Naive thymus-derived CD8-positive, alpha-beta T cell (primary cell): Measurements from ENCODE around the gene CTBP1. TPM values are rescaled to one million over a fixed set of nuclear protein-coding genes. Genes with fewer than 3 reads are reported as not detected.
A peak's percentile ranks its signal among the peaks of the same experiment; 100 is the strongest.

ENCODE experiments used
- ATAC-seq, 2 donors: fragments of 150-1000 bp; cut with Tn5 transposase in 1 of 2; sonication (Bioruptor Pico), chemical (Tn5 transposase) in 1 of 2; 1 replicate in 1 of 2; 2 replicates in 1 of 2; pipeline ENCODE4 v1.10.0; 2021; ENCODE audit warnings: mild to moderate bottlenecking in 2 of 2, moderate library complexity in 2 of 2
- POLR2A ChIA-PET: fragments of 350-600 bp; sonication (Branson Sonifier 250); formaldehyde crosslinking; loops from one replicate; lab custom pipeline; 2021; ENCODE audit warnings: antibody characterized with exemption; lab: Charles Lee
- DNase-seq, 10 donors: peaks; one replicate each; pipeline versions ENCODE4 v3.0.0 to v3.0.0-alpha.2; 2020 to 2022
- H3K27ac Mint-ChIP-seq, 10 donors: one replicate each; pipeline ENCODE4 v1.8.0; 2020 to 2022; ENCODE audit warnings: mild to moderate bottlenecking in 10 of 10, mixed read lengths in 10 of 10, moderate library complexity in 4 of 10, inconsistent platforms in 1 of 10
- H3K27me3 Mint-ChIP-seq, 5 donors: one replicate each; pipeline ENCODE4 v1.8.0; 2021 to 2022; ENCODE audit warnings: mixed read lengths in 5 of 5
- H3K36me3 Mint-ChIP-seq, 3 donors: one replicate each; pipeline ENCODE4 v1.8.0; 2020 to 2022; ENCODE audit warnings: mixed read lengths in 3 of 3, mild to moderate bottlenecking in 2 of 3, inconsistent platforms in 1 of 3
- H3K4me1 Mint-ChIP-seq, 4 donors: one replicate each; pipeline ENCODE4 v1.8.0; 2021 to 2022; ENCODE audit warnings: mixed read lengths in 4 of 4
- H3K4me3 Mint-ChIP-seq, 10 donors: one replicate each; pipeline ENCODE4 v1.8.0; 2020 to 2022; ENCODE audit warnings: mild to moderate bottlenecking in 10 of 10, mixed read lengths in 10 of 10, moderate library complexity in 6 of 10, inconsistent platforms in 1 of 10
- H3K9me3 Mint-ChIP-seq, 9 donors: one replicate each; pipeline ENCODE4 v1.8.0; 2020 to 2022; ENCODE audit warnings: mixed read lengths in 9 of 9, mild to moderate bottlenecking in 3 of 9, inconsistent platforms in 1 of 9, moderate library complexity in 1 of 9
- polyA plus RNA-seq, 3 donors: library from polyadenylated mRNA; unstranded; fragments of 300-500 nt; fragmentation: Illumina TruSeq; gene quantifications; one replicate each; pipeline ENCODE4 v1.2.3, GENCODE V29; 2021
- total RNA-seq, 8 experiments: library from RNA in 2 of 8; stranded (reverse) in 2 of 8; gene quantifications; one replicate each; pipeline ENCODE4 v1.2.3 and lab custom pipeline; 2021 to 2026

CTBP1 gene
- total and polyA plus RNA-seq, 5 experiments from 2014 or later, result 51.0 to 193 (median 104) TPM

GRCh38 chr4:1208970-1209704, 39.8 kb downstream of the CTBP1 start:
- H3K36me3 Mint-ChIP-seq, result peaks cover 0 to 10% (median 0%) of the 10 kb centered on the region in 3 donors
- no peaks in the 10 kb centered on the region for H3K27me3 Mint-ChIP-seq
- POLR2A ChIA-PET, result interaction anchor here (0.5 kb wide), 1 partner anchor 113 kb away, joined by 4 read pairs; no protein-coding TSS in a partner anchor
- peak overlapping the region in 7 of 10 donors; percentile 17 to 63 (median 58) for H3K27ac Mint-ChIP-seq
- peak overlapping the region in 2 of 10 donors; percentile 46 to 55 for H3K4me3 Mint-ChIP-seq
- H3K9me3 Mint-ChIP-seq, result no peaks in the 10 kb centered on the region
- peaks cover 7 to 16% (median 9%) of the 10 kb centered on the region in 4 donors for H3K4me1 Mint-ChIP-seq
- DNase-seq (peak in 1 of 10 donors; percentile 62), ATAC-seq (no peak)

- Mint-ChIP-seq H3K4me1 (peaks cover 7 to 23% (median 12%) of the 10 kb centered on the region in 4 donors), H3K27me3 (no peaks in the 10 kb centered on the region), H3K27ac (peak overlapping the region in 6 of 10 donors; percentile 47 to 83 (median 58)), H3K9me3 (no peaks in the 10 kb centered on the region), H3K4me3 (peak overlapping the region in 7 of 10 donors; percentile 4 to 55 (median 46)), H3K36me3 (peaks cover 0 to 9% (median 0%) of the 10 kb centered on the region in 3 donors)
- peak; percentile 33 to 50 for ATAC-seq
- DNase-seq, result peak in 1 of 10 donors; percentile 63
- POLR2A ChIA-PET, result interaction anchor here (0.6 kb wide), 1 partner anchor 9 kb away, joined by 3 read pairs; no protein-coding TSS in a partner anchor
Observed at GRCh38 chr4:1208266-1208961, 40.5 kb downstream of the CTBP1 start.

DNA sequence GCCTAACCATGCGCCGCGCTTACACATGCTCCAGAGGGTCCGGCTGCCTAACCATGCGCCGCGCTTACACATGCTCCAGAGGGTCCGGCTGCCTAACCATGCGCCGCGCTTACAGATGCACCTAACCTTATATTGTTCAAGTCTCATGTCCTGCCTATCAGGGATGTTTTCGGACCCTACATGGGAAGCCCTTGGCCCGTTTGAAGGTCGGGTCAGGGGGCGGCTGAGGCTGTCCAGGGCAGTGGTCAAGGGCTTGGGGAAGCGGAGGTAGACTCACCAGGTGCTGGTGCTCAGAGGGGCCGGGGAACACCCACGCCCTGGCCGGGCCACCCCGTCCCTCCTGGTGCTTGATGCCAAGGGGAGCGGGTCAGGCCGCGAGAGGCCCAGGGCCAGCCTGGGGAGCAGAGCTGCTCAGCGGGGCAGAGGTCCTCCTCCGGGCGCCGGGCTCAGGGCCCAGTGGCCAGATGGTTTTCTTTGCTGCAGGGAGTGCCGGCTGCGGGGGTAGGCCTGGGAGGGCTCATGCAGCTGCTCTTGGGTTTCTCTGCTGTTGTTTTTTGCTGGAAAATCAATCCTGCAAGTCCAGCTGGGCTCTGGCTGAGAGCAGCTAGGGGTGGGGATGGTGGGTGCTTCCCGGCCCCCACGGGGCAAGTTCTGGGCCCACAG, 41.2 kb downstream of the CTBP1 start:
- no peak overlapping the region for H3K27ac Mint-ChIP-seq
- H3K4me1 Mint-ChIP-seq, result peaks cover 8 to 30% (median 18%) of the 10 kb centered on the region in 4 donors
- ATAC-seq (no peak), DNase-seq (peak in 1 of 10 donors; percentile 57)
- no peaks in the 10 kb centered on the region for H3K9me3 Mint-ChIP-seq
- no peak overlapping the region for H3K4me3 Mint-ChIP-seq
- peaks cover 0 to 8% (median 0%) of the 10 kb centered on the region in 3 donors for H3K36me3 Mint-ChIP-seq
- POLR2A ChIA-PET, result interaction anchor here (0.6 kb wide), 1 partner anchor 8 kb away, joined by 3 read pairs; no protein-coding TSS in a partner anchor
- H3K27me3 Mint-ChIP-seq, result no peaks in the 10 kb centered on the region

- Mint-ChIP-seq H3K9me3 (no peaks in the 10 kb centered on the region), H3K4me1 (peaks cover 10 to 36% (median 23%) of the 10 kb centered on the region in 4 donors), H3K27ac (no peak overlapping the region), H3K36me3 (peaks cover 0 to 8% (median 0%) of the 10 kb centered on the region in 3 donors), H3K4me3 (no peak overlapping the region), H3K27me3 (no peaks in the 10 kb centered on the region)
- peak in 1 of 10 donors; percentile 50 for DNase-seq
- ATAC-seq, result no peak
- POLR2A ChIA-PET, result no interaction called here
Observed at GRCh38 chr4:1207157-1207470, 41.8 kb downstream of the CTBP1 start.

DNA sequence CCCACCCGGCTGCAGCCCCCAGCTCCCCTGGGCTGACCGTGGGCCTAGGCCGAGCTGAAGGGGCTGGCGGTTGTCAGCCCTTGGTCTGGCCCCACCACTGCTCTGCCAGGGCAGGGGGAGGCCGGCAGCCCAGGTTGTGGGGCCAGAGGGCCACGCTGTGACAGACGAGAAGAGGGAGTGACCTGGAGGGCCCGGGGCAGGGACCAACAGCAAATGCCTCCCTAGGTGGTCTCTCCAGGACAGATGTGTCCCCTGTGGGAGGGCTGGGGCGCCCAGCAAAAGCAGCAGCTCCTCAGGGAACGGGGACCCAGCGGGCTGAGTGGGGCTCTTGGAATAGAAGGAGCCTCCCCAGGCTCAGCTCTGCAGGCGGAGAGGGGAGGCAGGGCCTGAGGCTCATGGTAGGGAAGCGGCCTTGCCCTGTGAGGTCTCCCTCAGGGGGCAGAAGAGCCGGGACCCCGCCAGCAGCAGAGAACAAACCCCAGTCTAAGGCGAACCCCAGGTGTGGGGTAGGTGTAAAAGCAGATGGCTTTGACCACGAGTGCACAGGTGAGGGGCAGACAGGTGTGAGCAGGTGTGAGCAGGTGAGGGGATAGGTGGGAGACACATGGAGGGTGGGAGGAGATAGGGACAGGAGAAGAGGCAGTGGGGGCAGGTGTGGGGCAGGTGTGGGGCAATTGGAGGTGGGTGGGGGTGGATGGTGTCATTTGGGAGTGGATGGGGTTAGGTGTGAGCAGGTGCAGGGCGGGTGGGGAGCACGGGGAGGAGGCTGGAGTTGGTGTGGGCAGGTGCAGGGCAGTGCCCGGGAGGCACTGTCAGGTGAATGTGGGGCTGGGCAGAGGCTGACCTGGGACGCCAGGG, 42.4 kb downstream of the CTBP1 start:
- no peaks in the 10 kb centered on the region for H3K9me3 Mint-ChIP-seq
- H3K4me3 Mint-ChIP-seq, result no peak overlapping the region
- H3K4me1 Mint-ChIP-seq, result peaks cover 14 to 42% (median 29%) of the 10 kb centered on the region in 4 donors
- H3K36me3 Mint-ChIP-seq, result peaks cover 0 to 2% (median 0%) of the 10 kb centered on the region in 3 donors
- H3K27ac Mint-ChIP-seq, result peak overlapping the region in 1 of 10 donors; percentile 43
- POLR2A ChIA-PET, result no interaction called here
- no peak for ATAC-seq
- H3K27me3 Mint-ChIP-seq, result no peaks in the 10 kb centered on the region
- DNase-seq, result peak in 2 of 10 donors; percentile 10 to 60

GRCh38 chr4:1205586-1206298, 43.2 kb downstream of the CTBP1 start:
- H3K27me3 Mint-ChIP-seq, result no peaks in the 10 kb centered on the region
- no peak for ATAC-seq
- POLR2A ChIA-PET, result interaction anchor here (0.8 kb wide), 1 partner anchor 18 kb away, joined by 6 read pairs; no protein-coding TSS in a partner anchor
- no peak overlapping the region for H3K4me3 Mint-ChIP-seq
- peak overlapping the region in 1 of 10 donors; percentile 72 for H3K27ac Mint-ChIP-seq
- DNase-seq, result peak in 2 of 10 donors; percentile 16 to 57
- H3K4me1 Mint-ChIP-seq, result peaks cover 14 to 48% (median 34%) of the 10 kb centered on the region in 4 donors
- H3K36me3 Mint-ChIP-seq, result no peaks in the 10 kb centered on the region
- no peaks in the 10 kb centered on the region for H3K9me3 Mint-ChIP-seq

DNA sequence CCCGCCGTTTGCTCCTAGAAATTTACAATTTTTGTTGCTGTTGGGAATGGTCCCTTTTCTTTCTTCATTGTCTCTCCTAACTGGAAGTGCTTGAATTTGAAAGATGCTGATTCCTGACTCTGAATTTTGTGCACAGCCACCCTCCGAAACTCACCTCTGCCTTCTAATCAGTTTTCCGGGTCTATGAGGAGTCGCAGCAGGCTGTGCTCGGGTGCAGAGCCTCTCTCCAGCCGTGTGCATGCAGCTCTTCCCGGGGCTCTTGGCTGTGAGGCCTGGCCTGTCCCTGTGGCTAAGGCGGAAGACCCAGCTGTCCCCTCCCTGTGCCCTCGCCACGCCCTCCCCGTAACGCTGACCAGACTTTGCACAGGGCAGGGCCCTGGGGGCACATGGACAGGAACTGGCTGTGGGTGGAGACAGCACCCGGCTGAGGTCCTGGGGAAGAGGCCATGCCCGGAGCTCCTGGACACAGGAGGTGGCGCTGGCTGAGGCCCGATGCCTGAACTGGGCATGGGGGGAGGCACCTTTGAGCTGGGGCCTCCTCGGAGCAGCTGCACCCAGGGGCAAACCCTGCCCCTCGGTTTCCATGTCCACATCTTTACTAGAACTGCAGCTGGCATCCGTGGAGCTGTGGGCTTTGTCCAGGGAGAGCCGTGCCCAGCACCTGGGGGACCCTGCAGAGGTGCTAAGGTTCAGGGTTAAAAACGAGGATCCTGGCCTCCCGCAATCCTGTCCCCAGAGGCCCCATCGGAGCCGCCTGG, 43.9 kb downstream of the CTBP1 start:
- H3K27ac Mint-ChIP-seq, result peak overlapping the region; percentile 4 to 99 (median 74)
- DNase-seq (peak in 2 of 10 donors; percentile 16 to 57), ATAC-seq (no peak)
- POLR2A ChIA-PET, result interaction anchor here (0.8 kb wide), 1 partner anchor 17 kb away, joined by 6 read pairs; no protein-coding TSS in a partner anchor
- peaks cover 14 to 55% (median 40%) of the 10 kb centered on the region in 4 donors for H3K4me1 Mint-ChIP-seq
- H3K27me3 Mint-ChIP-seq, result no peaks in the 10 kb centered on the region
- H3K36me3 Mint-ChIP-seq, result no peaks in the 10 kb centered on the region
- H3K4me3 Mint-ChIP-seq, result no peak overlapping the region
- H3K9me3 Mint-ChIP-seq, result no peaks in the 10 kb centered on the region

- H3K9me3 Mint-ChIP-seq, result no peaks in the 10 kb centered on the region
- no peaks in the 10 kb centered on the region for H3K27me3 Mint-ChIP-seq
- H3K36me3 Mint-ChIP-seq, result no peaks in the 10 kb centered on the region
- no peak for DNase-seq
- POLR2A ChIA-PET, result interaction anchor here (2.5 to 5.2 kb wide), 3 partner anchors 8 to 44 kb away, joined by 14 to 52 read pairs (median 26); partner anchors contain the start of gene CTBP1
- ATAC-seq, result no peak
- peak overlapping the region in 3 of 10 donors; percentile 39 to 74 (median 46) for H3K4me3 Mint-ChIP-seq
- H3K4me1 Mint-ChIP-seq, result peaks cover 14 to 58% (median 46%) of the 10 kb centered on the region in 4 donors
- H3K27ac Mint-ChIP-seq, result peak overlapping the region; percentile 72 to 99 (median 95)
Observed at GRCh38 chr4:1204286-1204827, 44.6 kb downstream of the CTBP1 start.

- H3K4me1 Mint-ChIP-seq, result peaks cover 11 to 57% (median 45%) of the 10 kb centered on the region in 4 donors
- no peaks in the 10 kb centered on the region for H3K27me3 Mint-ChIP-seq
- H3K36me3 Mint-ChIP-seq, result peaks cover 0 to 5% (median 2%) of the 10 kb centered on the region in 3 donors
- peak in 1 of 10 donors; percentile 13 for DNase-seq
- H3K4me3 Mint-ChIP-seq, result peak overlapping the region in 5 of 10 donors; percentile 14 to 74 (median 39)
- no peaks in the 10 kb centered on the region for H3K9me3 Mint-ChIP-seq
- POLR2A ChIA-PET, result interaction anchor here (0.5 to 5.2 kb wide), 12 partner anchors 9 to 1369 kb away, joined by 3 to 52 read pairs (median 8); partner anchors contain the start of genes CTBP1 and SPON2
- peak overlapping the region in 9 of 10 donors; percentile 78 to 99 (median 97) for H3K27ac Mint-ChIP-seq
- ATAC-seq, result no peak
Observed at GRCh38 chr4:1203026-1203616, 45.8 kb downstream of the CTBP1 start.
